ENCODE measurements around the gene FSIP1. TPM values are rescaled to one million over a fixed set of nuclear protein-coding genes. Genes with fewer than 3 reads are reported as not detected.

The FSIP1 gene
- total RNA-seq, 6 donors from 2014 or later, result 0.26 to 3.2 (median 0.79) TPM; not detected in 2

GRCh38 chr15:39720621-39721611 is 61.7 kb downstream of the FSIP1 start:
- Histone ChIP-seq H3K27me3 (no peaks in the 10 kb centered on the region), H3K4me1 (no peaks in the 10 kb centered on the region), H3K27ac (no peak overlapping the region), H3K36me3 (no peaks in the 10 kb centered on the region), H3K4me3 (no peak overlapping the region), H3K9me3 (no peaks in the 10 kb centered on the region)
- ATAC-seq (ENCODE audit: low FRiP score in 2 of 2) (no peak), DNase-seq (no peak)
- 87 to 90% methylated on average over 6 of the region's 6 CpGs for WGBS, 2 donors
- TF ChIP-seq POLR2A (IDR thresholded peaks at IDR 0.05), result no peak
- TF ChIP-seq, protein P1, sequence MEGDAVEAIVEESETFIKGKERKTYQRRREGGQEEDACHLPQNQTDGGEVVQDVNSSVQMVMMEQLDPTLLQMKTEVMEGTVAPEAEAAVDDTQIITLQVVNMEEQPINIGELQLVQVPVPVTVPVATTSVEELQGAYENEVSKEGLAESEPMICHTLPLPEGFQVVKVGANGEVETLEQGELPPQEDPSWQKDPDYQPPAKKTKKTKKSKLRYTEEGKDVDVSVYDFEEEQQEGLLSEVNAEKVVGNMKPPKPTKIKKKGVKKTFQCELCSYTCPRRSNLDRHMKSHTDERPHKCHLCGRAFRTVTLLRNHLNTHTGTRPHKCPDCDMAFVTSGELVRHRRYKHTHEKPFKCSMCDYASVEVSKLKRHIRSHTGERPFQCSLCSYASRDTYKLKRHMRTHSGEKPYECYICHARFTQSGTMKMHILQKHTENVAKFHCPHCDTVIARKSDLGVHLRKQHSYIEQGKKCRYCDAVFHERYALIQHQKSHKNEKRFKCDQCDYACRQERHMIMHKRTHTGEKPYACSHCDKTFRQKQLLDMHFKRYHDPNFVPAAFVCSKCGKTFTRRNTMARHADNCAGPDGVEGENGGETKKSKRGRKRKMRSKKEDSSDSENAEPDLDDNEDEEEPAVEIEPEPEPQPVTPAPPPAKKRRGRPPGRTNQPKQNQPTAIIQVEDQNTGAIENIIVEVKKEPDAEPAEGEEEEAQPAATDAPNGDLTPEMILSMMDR (IDR thresholded peaks at IDR 0.05), result no peak
- TF ChIP-seq EP300 (IDR thresholded peaks at IDR 0.05), result no peak
- no peak for TF ChIP-seq POLR2AphosphoS5 (IDR thresholded peaks at IDR 0.05)

- TF ChIP-seq EP300 (IDR thresholded peaks at IDR 0.05) (no peak), POLR2AphosphoS5 (IDR thresholded peaks at IDR 0.05) (no peak), POLR2A (IDR thresholded peaks at IDR 0.05) (no peak)
- TF ChIP-seq, protein P1 (IDR thresholded peaks at IDR 0.05), result no peak
- Histone ChIP-seq H3K4me1 (no peaks in the 10 kb centered on the region), H3K9me3 (no peaks in the 10 kb centered on the region), H3K27me3 (no peaks in the 10 kb centered on the region), H3K4me3 (no peak overlapping the region), H3K36me3 (no peaks in the 10 kb centered on the region), H3K27ac (no peak overlapping the region)
- ATAC-seq (ENCODE audit: low FRiP score in 2 of 2), result no peak
- no peak for DNase-seq
Observed at GRCh38 chr15:39720081-39720480, 62.6 kb downstream of the FSIP1 start.

DNA sequence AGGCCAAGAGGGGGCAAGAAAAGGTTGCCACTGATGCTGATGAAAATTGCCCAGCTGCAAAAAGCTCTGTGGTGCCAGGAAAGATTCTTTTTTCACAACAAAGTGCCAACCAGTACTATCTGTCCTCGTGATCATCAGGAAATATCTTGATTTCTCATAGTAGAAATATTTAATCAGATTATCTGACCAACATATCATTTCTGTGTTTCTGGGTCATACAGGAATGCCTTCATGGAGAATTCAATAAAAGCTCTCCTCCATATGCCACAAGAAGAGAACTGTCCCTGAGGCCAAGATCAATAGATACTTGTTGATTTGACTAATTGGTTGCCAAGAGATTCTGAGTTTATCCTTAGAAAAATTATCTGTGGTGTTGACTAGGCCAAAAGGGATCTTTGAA is 63.5 kb downstream of the FSIP1 start:
- ATAC-seq (ENCODE audit: low FRiP score in 2 of 2) (no peak), DNase-seq (no peak)
- WGBS, 2 donors, result 77 to 89% methylated on average over 1 of the region's 1 CpG
- Histone ChIP-seq H3K27ac (no peak overlapping the region), H3K4me3 (no peak overlapping the region), H3K36me3 (no peaks in the 10 kb centered on the region), H3K4me1 (no peaks in the 10 kb centered on the region), H3K27me3 (no peaks in the 10 kb centered on the region), H3K9me3 (no peaks in the 10 kb centered on the region)
- TF ChIP-seq, protein P1 (IDR thresholded peaks at IDR 0.05), result no peak
- TF ChIP-seq POLR2A (IDR thresholded peaks at IDR 0.05), result no peak
- no peak for TF ChIP-seq POLR2AphosphoS5 (IDR thresholded peaks at IDR 0.05)
- TF ChIP-seq EP300 (IDR thresholded peaks at IDR 0.05), result no peak

GRCh38 chr15:39717134-39717533 is 65.5 kb downstream of the FSIP1 start:
- TF ChIP-seq POLR2A (IDR thresholded peaks at IDR 0.05) (no peak), POLR2AphosphoS5 (IDR thresholded peaks at IDR 0.05) (no peak), EP300 (IDR thresholded peaks at IDR 0.05) (no peak)
- TF ChIP-seq, protein P1 (IDR thresholded peaks at IDR 0.05), result no peak
- Histone ChIP-seq H3K4me3 (no peak overlapping the region), H3K27me3 (no peaks in the 10 kb centered on the region), H3K36me3 (no peaks in the 10 kb centered on the region), H3K4me1 (no peaks in the 10 kb centered on the region), H3K27ac (no peak overlapping the region), H3K9me3 (no peaks in the 10 kb centered on the region)
- ATAC-seq (ENCODE audit: low FRiP score in 2 of 2) (no peak), DNase-seq (no peak)
- 100% methylated on average over 1 of the region's 1 CpG for WGBS, 2 donors

Measured in upper lobe of left lung (tissue), 6 donors.